Right lobe of liver (tissue), 6 donors: ENCODE data around the gene CACNA1S. TPM values are rescaled to one million over a fixed set of nuclear protein-coding genes. Genes with fewer than 3 reads are reported as not detected.

Experiments
- ATAC-seq, 4 donors: fragments of 200-7000 bp; cut with Tn5 transposase; one replicate each; pipeline ENCODE4 v1.9.1; 2020; ENCODE audit warnings: mild to moderate bottlenecking in 4 of 4, moderate library complexity in 4 of 4
- DNase-seq, 3 donors: peaks; one replicate each; pipeline ENCODE4 v3.0.0-alpha.2; 2020
- H3K27ac ChIP-seq, 3 donors: fragments of 200-600 bp; one replicate each; pipeline ENCODE4 v1.8.0; 2022
- H3K27me3 ChIP-seq, 2 donors: fragments of 200-600 bp; one replicate each; pipeline ENCODE4 v1.8.0; 2022
- H3K36me3 ChIP-seq, 4 donors: fragments of 200-600 bp; sonication (generic) in 1 of 4; one replicate each; pipeline versions ENCODE4 v1.5.1 to v1.8.0; 2017 to 2022; ENCODE audit warnings: control low read depth in 1 of 4
- H3K4me1 ChIP-seq, 4 donors: fragments of 200-600 bp; sonication (generic) in 1 of 4; one replicate each; pipeline versions ENCODE4 v1.5.1 to v1.8.0; 2017 to 2022; ENCODE audit warnings: control low read depth in 1 of 4
- H3K4me3 ChIP-seq, 3 donors: fragments of 200-600 bp; one replicate each; pipeline ENCODE4 v1.8.0; 2022
- H3K9me3 ChIP-seq, 4 donors: fragments of 200-600 bp; sonication (generic) in 1 of 4; one replicate each; pipeline versions ENCODE4 v1.5.1 to v1.8.0; 2017 to 2022; ENCODE audit warnings: control low read depth in 1 of 4
- CTCF ChIP-seq, 4 donors: fragments of 200-600 bp in 3 of 4; fragments of 450-650 bp in 1 of 4; IDR thresholded peaks; one replicate each; pipeline versions ENCODE4 v1.5.1 to v1.8.0; 2016 to 2022; ENCODE audit warnings: antibody characterized with exemption in 4 of 4, mild to moderate bottlenecking in 2 of 4
- POLR2A ChIP-seq: fragments of 450-650 bp; IDR thresholded peaks from one replicate; pipeline ENCODE4 v1.6.1; 2017; ENCODE audit warnings: antibody characterized with exemption, mild to moderate bottlenecking
- WGBS: methylation state at CpG from one replicate; pipeline ENCODE4 v1.1.6; 2018; ENCODE audit warnings: low coverage, low lambda C conversion rate; ENCODE audit not compliant: insufficient coverage; ENCODE audit errors: missing lambda C conversion rate; 5-methylcytosine and 5-hydroxymethylcytosine counted together
- intact Hi-C, 2 donors: fragments of 100-400 bp; cut with DNase I; formaldehyde crosslinking; loops; one replicate each; pipeline versions ENCODE4 v1.11.2 to v1.14.1; 2022
- total RNA-seq, 6 experiments: library from RNA; depleted of rRNA in 2 of 6; stranded (reverse); fragments of >200 nt in 2 of 6; fragmentation: NEBNext Ultra II Directional in 3 of 6; extraction: Animal tissue kit (Norgen Biotek cat#: 25700) in 3 of 6; gene quantifications; one replicate each; pipeline versions ENCODE4 v1.1.0 to v1.2.4, GENCODE V29; 2016 to 2023
- donor health status: DM: no; HTN: yes; CAD: no.
- donor health status: DM: no; HTN: no; CAD: no.
- donor health status: DM: no; HTN: no; CAD: no.
- donor health status: DM: no; HTN: yes; CAD: no.
- donor health status: DM: no; HTN: yes; CAD: no.

Gene CACNA1S
- total RNA-seq, 6 experiments from 2014 or later, result 0.12 TPM; not detected in 5

GRCh38 chr1:201001962-201002361, 110.3 kb downstream of the CACNA1S start:
- TF ChIP-seq POLR2A (no peak), CTCF (IDR thresholded peaks at IDR 0.05) (no peak)
- 100% methylated on average over 1 of the region's 11 CpGs for WGBS
- intact Hi-C loops, result no loop called here
- Histone ChIP-seq H3K4me3 (no peak overlapping the region), H3K9me3 (no peaks in the 10 kb centered on the region), H3K36me3 (peaks cover 0 to 2% (median 0%) of the 10 kb centered on the region in 4 donors), H3K4me1 (no peaks in the 10 kb centered on the region), H3K27me3 (no peaks in the 10 kb centered on the region), H3K27ac (no peak overlapping the region)
- DNase-seq (no peak), ATAC-seq (peak in 1 of 4 donors; percentile 61)

- no peaks in the 10 kb centered on the region for H3K9me3 ChIP-seq
- no peak for ATAC-seq
- TF ChIP-seq CTCF (IDR thresholded peaks at IDR 0.05), result no peak
- no peak for TF ChIP-seq POLR2A
- H3K36me3 ChIP-seq, result peaks cover 0 to 2% (median 0%) of the 10 kb centered on the region in 4 donors
- no peaks in the 10 kb centered on the region for H3K4me1 ChIP-seq
- H3K4me3 ChIP-seq, result no peak overlapping the region
- H3K27ac ChIP-seq, result no peak overlapping the region
- DNase-seq, result no peak
- intact Hi-C loops, result no loop called here
- WGBS, result 97% methylated on average over 7 of the region's 25 CpGs
- H3K27me3 ChIP-seq, result no peaks in the 10 kb centered on the region
Measured at GRCh38 chr1:201000391-201000790, 111.8 kb downstream of the CACNA1S start.

GRCh38 chr1:200999667-201000066, 112.6 kb downstream of the CACNA1S start:
- Histone ChIP-seq H3K27ac (no peak overlapping the region), H3K36me3 (peaks cover 0 to 2% (median 0%) of the 10 kb centered on the region in 4 donors), H3K27me3 (no peaks in the 10 kb centered on the region), H3K4me3 (no peak overlapping the region), H3K4me1 (no peaks in the 10 kb centered on the region), H3K9me3 (no peaks in the 10 kb centered on the region)
- no peak for ATAC-seq
- DNase-seq, result no peak
- TF ChIP-seq CTCF (IDR thresholded peaks at IDR 0.05) (no peak), POLR2A (no peak)
- intact Hi-C loops, result no loop called here
- 90% methylated on average over 4 of the region's 14 CpGs for WGBS

- Histone ChIP-seq H3K4me1 (no peaks in the 10 kb centered on the region), H3K27me3 (no peaks in the 10 kb centered on the region), H3K27ac (no peak overlapping the region), H3K9me3 (no peaks in the 10 kb centered on the region), H3K4me3 (no peak overlapping the region), H3K36me3 (peaks cover 0 to 2% (median 0%) of the 10 kb centered on the region in 4 donors)
- DNase-seq, result no peak
- no peak for ATAC-seq
- intact Hi-C loops, result no loop called here
- WGBS, result 93% methylated on average over 3 of the region's 16 CpGs
- TF ChIP-seq CTCF (IDR thresholded peaks at IDR 0.05) (no peak), POLR2A (no peak)
Measured at GRCh38 chr1:200998323-200998722, 113.9 kb downstream of the CACNA1S start.
